Lung (tissue), 16 donors: ENCODE results near the gene CTAG2. TPM values are rescaled to one million over a fixed set of nuclear protein-coding genes. Genes with fewer than 3 reads are reported as not detected.
"Not testable (repeated sequence)": the region's sequence is repeated elsewhere in the genome, so short reads cannot be mapped to it uniquely, and the experiment has no call there.

Experiments used
- ATAC-seq: fragments of 200-7000 bp; cut with Tn5 transposase; one replicate; pipeline ENCODE4 v1.9.1; 2020; ENCODE audit warnings: moderate number of reproducible peaks; ENCODE audit not compliant: insufficient read depth, low FRiP score
- DNase-seq, 3 donors: peaks; one replicate each; pipeline ENCODE4 v3.0.0-alpha.2; 2013 to 2017
- H3K27ac ChIP-seq, 2 donors: one replicate each; pipeline ENCODE4 v1.5.1; 2013; ENCODE audit warnings: mild to moderate bottlenecking in 2 of 2, moderate library complexity in 2 of 2, control low read depth in 1 of 2, inconsistent platforms in 1 of 2, low read depth in 1 of 2, low read length in 1 of 2
- H3K27me3 ChIP-seq, 3 donors: one replicate each; pipeline ENCODE4 v1.5.1; 2013; ENCODE audit warnings: low read length in 2 of 3; ENCODE audit not compliant: control insufficient read depth in 3 of 3, insufficient read depth in 3 of 3
- H3K36me3 ChIP-seq, 4 donors: one replicate each; pipeline ENCODE4 v1.5.1; 2013; ENCODE audit warnings: low read length in 4 of 4, mild to moderate bottlenecking in 1 of 4, moderate library complexity in 1 of 4; ENCODE audit not compliant: control insufficient read depth in 4 of 4, insufficient read depth in 4 of 4
- H3K4me1 ChIP-seq, 5 donors: one replicate each; pipeline ENCODE4 v1.5.1; 2013; ENCODE audit warnings: low read length in 5 of 5, mild to moderate bottlenecking in 2 of 5, moderate library complexity in 1 of 5; ENCODE audit not compliant: control insufficient read depth in 5 of 5, insufficient read depth in 5 of 5
- H3K4me3 ChIP-seq: one replicate; pipeline ENCODE4 v1.5.1; 2013; ENCODE audit warnings: mild to moderate bottlenecking, control low read depth, moderate library complexity
- H3K9ac ChIP-seq, 2 donors: one replicate each; pipeline ENCODE4 v1.5.1; 2013; ENCODE audit warnings: low read length in 2 of 2, control low read depth in 1 of 2; ENCODE audit not compliant: insufficient read depth in 1 of 2
- H3K9me3 ChIP-seq, 4 donors: one replicate each; pipeline ENCODE4 v1.5.1; 2013; ENCODE audit warnings: low read length in 3 of 4, mild to moderate bottlenecking in 1 of 4, moderate library complexity in 1 of 4; ENCODE audit not compliant: control insufficient read depth in 4 of 4, insufficient read depth in 3 of 4
- WGBS, 2 donors: extraction: QIAGEN DNeasy Blood & Tissue Kit; methylation state at CpG; one replicate each; pipeline ENCODE4 v1.1.7; 2013; 5-methylcytosine and 5-hydroxymethylcytosine counted together
- long read RNA-seq, 5 donors: transcript quantifications; one replicate each; lab custom pipeline, GENCODE V29; 2026
- polyA plus RNA-seq, 2 donors: library from polyadenylated mRNA; stranded (reverse); fragments of 200-250 nt; gene quantifications; one replicate each; pipeline ENCODE4 v1.2.1, GENCODE V29; 2013
- total RNA-seq, 2 donors: library from RNA; depleted of rRNA in 1 of 2; stranded (reverse); fragments of >200 nt in 1 of 2; gene quantifications; one replicate each; pipeline ENCODE4 v1.2.1, GENCODE V29; 2014 to 2021
- TF ChIP-seq, protein P1 (sequence below): IDR thresholded peaks from 2 replicates; pipeline ENCODE4 v1.5.1; 2012; ENCODE audit warnings: mild to moderate bottlenecking; ENCODE audit errors: control extremely low read depth, extremely low read depth
- donor health status: control.
- donor health status: control.
- donor health status: Bipolar disorder and iron deficiency.
- donor health status: healthy.
- donor health status: DM: yes; HTN: yes; CAD: no.

CTAG2 gene
- total RNA-seq (not detected), polyA plus RNA-seq (1 to 10 TPM in 1 of 2 donors, not detected in 1; 4.9 TPM)
- long read RNA-seq, donor 1, result 0 reads
- long read RNA-seq, donor 2, result 0 reads
- long read RNA-seq, donor 3, result 0 reads
- long read RNA-seq, donor 4, result 0 reads
- long read RNA-seq, donor 5, result 0 reads

- not testable (repeated sequence) for ATAC-seq, H3K4me1 ChIP-seq, H3K9me3 ChIP-seq, H3K27me3 ChIP-seq, H3K36me3 ChIP-seq, H3K27ac ChIP-seq, DNase-seq, H3K4me3 ChIP-seq, H3K9ac ChIP-seq
- no CpG with 5 or more reads among the region's 27 CpGs for WGBS, 2 donors
These were observed at the start of gene CTAG2 for GRCh38 chrX:154653413-154653812. TSS of gene CTAG2 (minus strand) at chrX:154653579. CDS start at chrX:154653515, 64 bp downstream.

- WGBS, 2 donors, result 69 to 90% methylated on average over 6 of the region's 6 CpGs
- H3K36me3 ChIP-seq, result peaks cover 0 to 7% (median 2%) of the 10 kb centered on the region in 4 donors
- DNase-seq (no peak), ATAC-seq (no peak)
- H3K27ac ChIP-seq, result peak overlapping the region in 1 of 2 donors; percentile 74
- no peak overlapping the region for H3K9ac ChIP-seq
- no peaks in the 10 kb centered on the region for H3K27me3 ChIP-seq
- TF ChIP-seq, protein P1, sequence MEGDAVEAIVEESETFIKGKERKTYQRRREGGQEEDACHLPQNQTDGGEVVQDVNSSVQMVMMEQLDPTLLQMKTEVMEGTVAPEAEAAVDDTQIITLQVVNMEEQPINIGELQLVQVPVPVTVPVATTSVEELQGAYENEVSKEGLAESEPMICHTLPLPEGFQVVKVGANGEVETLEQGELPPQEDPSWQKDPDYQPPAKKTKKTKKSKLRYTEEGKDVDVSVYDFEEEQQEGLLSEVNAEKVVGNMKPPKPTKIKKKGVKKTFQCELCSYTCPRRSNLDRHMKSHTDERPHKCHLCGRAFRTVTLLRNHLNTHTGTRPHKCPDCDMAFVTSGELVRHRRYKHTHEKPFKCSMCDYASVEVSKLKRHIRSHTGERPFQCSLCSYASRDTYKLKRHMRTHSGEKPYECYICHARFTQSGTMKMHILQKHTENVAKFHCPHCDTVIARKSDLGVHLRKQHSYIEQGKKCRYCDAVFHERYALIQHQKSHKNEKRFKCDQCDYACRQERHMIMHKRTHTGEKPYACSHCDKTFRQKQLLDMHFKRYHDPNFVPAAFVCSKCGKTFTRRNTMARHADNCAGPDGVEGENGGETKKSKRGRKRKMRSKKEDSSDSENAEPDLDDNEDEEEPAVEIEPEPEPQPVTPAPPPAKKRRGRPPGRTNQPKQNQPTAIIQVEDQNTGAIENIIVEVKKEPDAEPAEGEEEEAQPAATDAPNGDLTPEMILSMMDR, result no peak
- no peaks in the 10 kb centered on the region for H3K9me3 ChIP-seq
- H3K4me1 ChIP-seq, result peaks cover 0 to 15% (median 0%) of the 10 kb centered on the region in 5 donors
- no peak overlapping the region for H3K4me3 ChIP-seq
These were observed 45.4 kb upstream of the CTAG2 start for GRCh38 chrX:154698630-154699248.

GRCh38 chrX:154696676-154697045, 43.3 kb upstream of the CTAG2 start:
- DNase-seq, result no peak
- no peak overlapping the region for H3K9ac ChIP-seq
- TF ChIP-seq, protein P1, result no peak
- H3K9me3 ChIP-seq, result no peaks in the 10 kb centered on the region
- no peak for ATAC-seq
- no peaks in the 10 kb centered on the region for H3K27me3 ChIP-seq
- whole genome bisulfite sequencing, 2 donors, result 77 to 93% methylated on average over 1 of the region's 1 CpG
- peaks cover 0 to 7% (median 2%) of the 10 kb centered on the region in 4 donors for H3K36me3 ChIP-seq
- no peak overlapping the region for H3K4me3 ChIP-seq
- no peak overlapping the region for H3K27ac ChIP-seq
- H3K4me1 ChIP-seq, result peaks cover 0 to 15% (median 0%) of the 10 kb centered on the region in 5 donors

- peak in 2 of 3 donors; percentile 56 to 76 for DNase-seq
- H3K27me3 ChIP-seq, result no peaks in the 10 kb centered on the region
- H3K4me1 ChIP-seq, result peaks cover 0 to 15% (median 0%) of the 10 kb centered on the region in 5 donors
- no peaks in the 10 kb centered on the region for H3K9me3 ChIP-seq
- TF ChIP-seq, protein P1, result no peak
- H3K36me3 ChIP-seq, result peaks cover 0 to 7% (median 2%) of the 10 kb centered on the region in 4 donors
- H3K4me3 ChIP-seq, result no peak overlapping the region
- WGBS, 2 donors, result 67 to 91% methylated on average over 8 of the region's 8 CpGs
- H3K9ac ChIP-seq, result no peak overlapping the region
- H3K27ac ChIP-seq, result peak overlapping the region in 1 of 2 donors; percentile 53
- no peak for ATAC-seq
These were observed 42.7 kb upstream of the CTAG2 start for GRCh38 chrX:154695911-154696675.
